ENCODE results near the gene NUP188.
A peak's percentile ranks its signal among the peaks of the same experiment; 100 is the strongest.

The NUP188 gene

DNA sequence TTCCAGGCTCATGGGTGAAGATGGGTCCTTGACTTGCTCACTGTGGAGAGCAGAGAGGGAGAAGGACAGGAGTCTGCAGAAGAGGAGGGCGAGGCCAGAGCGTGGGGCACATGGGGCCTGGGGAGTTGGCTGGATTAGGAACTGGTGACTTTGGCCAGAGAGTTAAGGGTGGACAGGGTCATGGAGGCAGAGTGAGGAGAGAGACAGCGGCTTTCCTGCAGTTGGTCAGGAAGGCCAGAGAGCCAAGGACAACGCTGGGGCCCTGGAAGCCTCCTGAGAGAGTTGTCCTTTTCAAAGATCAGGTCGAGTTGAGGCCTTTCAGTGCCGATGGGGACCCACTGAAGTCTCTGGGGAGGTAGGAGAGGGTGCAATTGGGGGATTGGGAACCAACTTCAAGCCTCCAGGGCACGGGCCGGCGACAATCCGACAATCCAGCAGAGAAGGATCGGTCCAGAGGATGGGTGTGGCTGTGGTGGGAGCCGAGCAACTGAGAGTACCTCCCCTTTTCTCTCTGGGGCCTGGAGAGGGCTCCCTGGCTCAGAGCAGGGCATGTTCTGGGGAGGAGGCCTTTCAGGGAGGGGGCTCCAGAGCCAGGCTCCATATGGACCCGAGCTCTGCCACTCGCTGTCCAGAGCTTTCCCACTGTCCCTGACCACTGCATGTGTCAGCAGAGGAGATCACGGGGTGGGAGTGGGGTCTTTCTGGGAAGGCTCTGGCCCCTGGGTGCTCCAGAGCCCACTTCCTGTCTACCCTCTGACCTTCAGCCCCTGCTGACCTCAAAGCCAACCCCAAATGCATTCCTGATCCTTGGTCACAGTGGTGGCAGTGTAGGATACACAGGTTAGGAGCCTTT lies 34.2 kb upstream of the NUP188 start:
- H3K4me3 ChIP-seq (ENCODE audit: low read depth, low read length), result no peak overlapping the region

DNA sequence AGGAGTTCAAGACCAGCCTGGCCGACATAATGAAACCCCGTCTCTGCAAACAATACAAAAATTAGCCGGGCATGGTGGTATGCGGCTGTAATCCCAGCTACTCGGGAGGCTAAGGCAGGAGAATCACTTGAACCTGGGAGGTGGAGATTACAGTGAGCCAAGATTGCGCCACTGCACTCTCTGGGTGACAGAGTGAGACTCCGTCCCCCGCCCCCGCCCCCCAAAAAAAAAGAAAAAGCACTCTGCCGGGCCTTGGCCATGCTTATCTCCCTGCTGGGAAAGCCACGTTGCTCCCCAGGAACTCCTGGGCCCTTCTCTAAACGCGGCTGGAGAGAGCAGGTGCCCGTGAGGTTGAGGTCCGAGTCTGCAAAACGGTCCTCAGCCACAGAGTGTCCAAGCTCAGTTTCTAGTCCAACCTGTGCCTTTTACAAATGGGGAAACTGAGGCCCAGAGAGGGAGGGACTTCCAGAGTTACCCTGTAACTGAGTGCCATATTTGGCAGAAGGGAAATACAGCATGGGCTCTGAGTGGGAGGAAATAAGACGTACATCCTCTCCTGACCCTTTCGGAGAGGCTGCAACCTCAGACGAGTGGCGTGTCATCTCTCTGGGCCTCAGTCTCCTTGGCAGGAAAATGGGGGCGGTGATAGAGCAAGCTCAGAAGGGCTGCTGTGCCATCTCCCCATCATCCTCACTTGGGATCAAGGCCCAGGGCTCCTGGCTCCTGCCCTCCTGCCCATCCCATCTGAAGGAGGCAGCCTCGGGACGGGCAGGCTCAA lies 33.3 kb upstream of the NUP188 start:
- H3K4me3 ChIP-seq (ENCODE audit: low read depth, low read length), result no peak overlapping the region

DNA sequence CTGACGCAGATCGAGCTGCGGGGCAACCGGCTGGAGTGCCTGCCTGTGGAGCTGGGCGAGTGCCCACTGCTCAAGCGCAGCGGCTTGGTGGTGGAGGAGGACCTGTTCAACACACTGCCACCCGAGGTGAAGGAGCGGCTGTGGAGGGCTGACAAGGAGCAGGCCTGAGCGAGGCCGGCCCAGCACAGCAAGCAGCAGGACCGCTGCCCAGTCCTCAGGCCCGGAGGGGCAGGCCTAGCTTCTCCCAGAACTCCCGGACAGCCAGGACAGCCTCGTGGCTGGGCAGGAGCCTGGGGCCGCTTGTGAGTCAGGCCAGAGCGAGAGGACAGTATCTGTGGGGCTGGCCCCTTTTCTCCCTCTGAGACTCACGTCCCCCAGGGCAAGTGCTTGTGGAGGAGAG lies 31.3 kb upstream of the NUP188 start:
- no peak overlapping the region for H3K4me3 ChIP-seq (ENCODE audit: low read depth, low read length)

DNA sequence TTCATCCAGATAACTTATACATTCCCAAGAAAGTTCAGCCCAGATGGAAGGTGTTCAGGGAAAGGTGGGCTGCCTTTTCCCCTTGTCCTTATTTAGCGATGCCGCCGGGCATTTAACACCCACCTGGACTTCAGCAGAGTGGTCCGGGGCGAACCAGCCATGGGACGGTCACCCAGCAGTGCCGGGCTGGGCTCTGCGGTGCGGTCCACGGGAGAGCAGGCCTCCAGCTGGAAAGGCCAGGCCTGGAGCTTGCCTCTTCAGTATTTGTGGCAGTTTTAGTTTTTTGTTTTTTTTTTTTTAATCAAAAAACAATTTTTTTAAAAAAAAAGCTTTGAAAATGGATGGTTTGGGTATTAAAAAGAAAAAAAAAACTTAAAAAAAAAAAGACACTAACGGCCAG lies 30.8 kb upstream of the NUP188 start:
- H3K4me3 ChIP-seq (ENCODE audit: low read depth, low read length), result no peak overlapping the region

GRCh38 chr9:128917151-128917849 lies 30.2 kb upstream of the NUP188 start:
- H3K4me3 ChIP-seq (ENCODE audit: low read depth, low read length), result no peak overlapping the region

- H3K4me3 ChIP-seq (ENCODE audit: low read depth, low read length), result no peak overlapping the region
These were observed 28.6 kb upstream of the NUP188 start for GRCh38 chr9:128918921-128919320.

GRCh38 chr9:128919402-128920089 lies 28.0 kb upstream of the NUP188 start:
- H3K4me3 ChIP-seq (ENCODE audit: low read depth, low read length), result no peak overlapping the region

DNA sequence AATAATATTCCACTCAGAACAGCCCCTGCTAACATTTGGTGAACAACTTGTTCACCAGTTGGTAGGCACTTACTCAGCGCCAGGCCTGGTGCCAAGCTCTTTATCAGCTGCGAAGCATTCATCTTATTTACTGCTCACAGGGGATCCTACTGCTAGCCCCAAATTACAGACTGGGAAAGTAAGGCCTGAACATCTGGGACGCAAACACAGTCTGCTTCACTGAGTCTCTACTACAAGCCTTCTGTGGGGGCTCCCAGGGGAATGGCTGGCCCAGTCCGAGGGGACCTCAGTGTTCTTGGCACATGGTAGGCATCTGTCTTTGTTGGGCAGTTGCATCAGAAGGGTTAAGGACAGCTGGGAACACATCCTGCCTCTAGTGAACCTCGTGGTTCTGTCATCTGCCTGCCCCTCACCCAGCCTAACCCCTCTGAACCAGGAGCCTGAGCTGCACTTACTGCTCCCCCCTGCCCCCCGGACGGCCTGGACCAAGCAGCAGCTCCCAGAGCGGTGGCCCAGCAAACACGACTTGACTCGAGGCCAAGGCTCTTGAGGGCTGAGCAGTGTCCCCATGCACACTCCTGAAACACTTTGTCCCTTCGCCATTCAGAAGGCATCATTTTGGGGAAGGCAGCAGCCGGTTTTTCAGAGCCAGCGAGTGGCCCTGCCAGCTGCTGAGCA lies 27.0 kb upstream of the NUP188 start, which contains the start of gene PHYHD1:
Gene PHYHD1 (plus strand): TSS at position 602 of the 678 bp plus-strand sequence. CDS start 1,342 bp downstream, outside the sequence.
- H3K4me3 ChIP-seq (ENCODE audit: low read depth, low read length), result no peak within 1 kb of the TSS

- H3K4me3 ChIP-seq (ENCODE audit: low read depth, low read length), result peak overlapping the region; percentile 58
These were observed 25.4 kb upstream of the NUP188 start for GRCh38 chr9:128921881-128922763.

- H3K4me3 ChIP-seq (ENCODE audit: low read depth, low read length), result no peak overlapping the region
These were observed 24.0 kb upstream of the NUP188 start for GRCh38 chr9:128923493-128923883.

DNA sequence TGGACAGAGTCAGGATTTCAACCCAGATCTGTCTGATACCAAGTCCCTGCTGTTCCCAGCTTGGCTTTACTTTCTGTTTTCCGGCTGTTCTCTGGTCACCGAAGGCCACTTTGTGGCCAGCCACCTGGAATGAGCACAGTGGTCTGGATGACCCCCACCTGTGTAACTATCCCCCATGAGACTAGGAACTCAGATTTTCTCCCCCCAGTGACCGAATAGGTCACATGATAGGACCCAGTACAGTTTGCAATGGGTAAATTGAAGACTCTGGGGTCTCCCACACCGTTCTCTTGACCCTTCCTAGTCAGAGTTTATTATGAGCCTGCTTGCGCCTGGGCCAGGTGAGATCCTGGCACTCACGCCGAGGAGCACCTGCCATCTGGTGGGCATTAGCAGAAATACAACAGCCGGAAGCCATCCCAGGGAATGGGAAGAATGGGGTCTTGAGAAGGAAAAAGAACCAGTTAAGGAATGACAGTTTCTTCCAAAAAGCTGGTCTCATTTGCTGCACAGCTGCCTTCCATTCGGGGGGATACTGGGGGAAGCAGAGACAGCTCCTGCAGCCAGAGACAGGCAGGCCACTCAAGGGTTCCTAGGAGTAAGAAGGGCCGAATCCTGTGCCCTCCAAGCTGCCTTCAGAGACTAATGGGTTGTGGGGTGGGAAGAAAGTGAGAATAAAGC lies 19.6 kb upstream of the NUP188 start:
- H3K4me3 ChIP-seq (ENCODE audit: low read depth, low read length), result no peak overlapping the region

- no peak overlapping the region for H3K4me3 ChIP-seq (ENCODE audit: low read depth, low read length)
These were observed 18.9 kb upstream of the NUP188 start for GRCh38 chr9:128928624-128929023.

- no peak overlapping the region for H3K4me3 ChIP-seq (ENCODE audit: low read depth, low read length)
These were observed 17.9 kb upstream of the NUP188 start for GRCh38 chr9:128929560-128929959.

GRCh38 chr9:128933731-128934130 lies 13.8 kb upstream of the NUP188 start:
- H3K4me3 ChIP-seq (ENCODE audit: low read depth, low read length), result no peak overlapping the region

- no peak overlapping the region for H3K4me3 ChIP-seq (ENCODE audit: low read depth, low read length)
These were observed 11.2 kb upstream of the NUP188 start for GRCh38 chr9:128936171-128936865.

DNA sequence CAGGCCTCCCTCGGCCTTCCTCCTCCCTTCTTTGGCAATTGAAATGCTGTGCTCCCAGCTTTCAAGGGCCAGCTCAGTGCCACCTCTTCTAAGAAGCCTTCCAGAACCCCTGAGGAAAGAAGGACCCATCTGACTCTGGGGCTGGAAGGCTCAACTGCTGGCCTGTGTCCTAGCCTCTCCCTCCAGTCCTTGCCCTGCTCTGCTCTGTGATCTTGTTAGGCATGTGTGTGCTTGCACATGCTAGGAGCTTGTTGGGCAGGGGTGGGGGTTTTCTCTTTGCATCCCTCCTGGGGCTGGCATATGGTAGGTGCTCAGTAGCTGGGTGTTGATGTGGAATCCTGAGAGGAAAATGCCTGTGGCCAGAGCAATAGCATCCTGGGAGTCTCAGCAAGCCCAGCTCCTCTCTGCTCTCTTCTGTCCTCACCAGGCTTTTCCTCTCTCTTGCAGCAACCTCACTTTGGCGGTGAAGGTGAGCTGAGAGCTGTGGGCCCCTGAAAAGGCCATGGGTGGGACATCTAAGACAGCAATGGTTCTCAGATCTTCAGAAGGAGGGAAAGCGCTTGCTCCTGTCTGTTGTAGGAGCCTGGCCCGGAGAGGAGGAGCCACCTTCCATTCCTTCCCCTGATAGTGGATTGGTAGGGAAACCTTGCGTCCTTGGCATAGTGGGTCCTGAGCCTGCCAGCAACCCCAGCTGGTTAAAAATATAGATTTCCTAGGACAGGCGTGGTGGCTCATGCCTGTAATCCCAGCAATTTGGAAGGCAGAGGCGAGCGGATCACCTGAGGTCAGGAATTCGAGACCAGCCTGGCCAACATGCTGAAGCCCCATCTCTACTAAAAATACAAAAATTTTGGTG lies 10.0 kb upstream of the NUP188 start:
- no peak overlapping the region for H3K4me3 ChIP-seq (ENCODE audit: low read depth, low read length)

DNA sequence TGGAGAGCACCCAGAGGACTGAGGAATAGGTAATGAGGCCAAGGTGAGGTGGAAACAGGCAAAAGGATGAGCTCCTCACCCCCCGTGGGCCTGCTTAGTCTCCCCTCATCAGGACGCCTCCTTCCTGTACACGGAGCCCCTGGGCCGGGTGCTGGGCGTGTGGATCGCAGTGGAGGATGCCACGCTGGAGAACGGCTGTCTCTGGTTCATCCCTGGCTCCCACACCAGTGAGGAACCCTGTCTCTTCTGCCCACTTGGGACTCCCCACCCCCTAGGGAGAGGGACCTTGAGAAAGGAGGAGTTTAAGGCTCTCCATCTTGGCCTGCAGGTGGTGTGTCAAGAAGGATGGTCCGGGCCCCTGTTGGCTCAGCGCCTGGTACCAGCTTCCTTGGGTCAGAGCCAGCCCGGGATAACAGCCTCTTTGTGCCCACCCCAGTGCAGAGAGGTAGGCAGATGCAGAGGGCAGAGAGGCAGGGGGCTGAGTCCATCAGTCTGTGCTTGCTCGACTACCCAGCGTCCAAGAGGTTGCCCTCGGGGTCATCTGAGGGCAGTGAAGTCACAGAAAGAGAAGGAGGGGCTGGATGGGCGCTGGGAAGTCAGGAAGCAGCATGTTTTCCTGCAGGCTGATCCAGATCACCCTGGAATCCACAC lies 7.1 kb upstream of the NUP188 start:
- no peak overlapping the region for H3K4me3 ChIP-seq (ENCODE audit: low read depth, low read length)

All from iPS-11a (cell line).